ENCODE data around the gene RBFOX2.

The RBFOX2 gene

DNA sequence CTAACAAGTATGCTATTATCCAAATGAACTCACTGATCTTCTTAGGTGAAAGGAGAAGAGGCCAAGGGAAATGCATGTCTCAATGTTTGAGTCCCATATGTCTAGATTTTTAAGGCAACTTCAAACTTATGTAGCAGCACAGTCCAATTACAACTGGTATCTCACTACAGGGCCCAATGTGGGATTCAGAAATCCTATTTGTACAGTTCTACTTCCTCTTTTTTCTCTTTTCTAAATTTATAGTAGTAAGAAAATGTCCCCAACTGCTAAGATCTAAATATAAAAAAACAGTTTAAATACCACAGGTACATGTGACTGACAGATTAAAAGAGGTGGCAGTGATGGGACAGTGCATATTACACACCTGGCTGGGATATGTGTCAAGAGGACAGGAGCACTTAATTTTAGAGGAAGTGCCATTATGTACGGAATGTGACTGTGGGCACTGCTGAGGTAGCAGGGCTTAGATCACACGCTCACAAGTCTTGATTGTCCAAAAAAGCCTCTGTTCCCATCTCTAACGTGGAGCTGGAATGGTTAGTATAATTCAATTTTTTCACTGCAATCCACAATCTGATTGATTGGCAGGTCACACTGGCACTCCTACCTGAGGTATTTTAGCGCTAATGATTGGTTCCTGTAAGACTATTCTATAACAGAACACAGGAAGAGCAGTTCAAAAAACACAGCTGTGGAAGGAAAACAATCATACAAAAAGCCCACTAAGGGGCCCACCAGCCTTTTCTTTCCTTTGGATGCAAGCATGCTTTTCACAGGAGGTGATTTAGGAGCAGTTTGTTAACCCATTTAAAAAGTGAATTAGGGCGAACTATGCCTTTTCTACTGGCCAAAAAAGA, 276.4 kb downstream of the RBFOX2 start:
- Histone ChIP-seq H3K79me2 (ENCODE audit: low read length) (no peaks in the 10 kb centered on the region), H4K20me1 (ENCODE audit: insufficient read depth, low read length) (no peaks in the 10 kb centered on the region), H3K9ac (ENCODE audit: low read length) (no peak overlapping the region), H3K4me1 (ENCODE audit: low read length) (peaks cover 13% of the 10 kb centered on the region), H3K36me3 (replicated peaks; ENCODE audit: low read depth, low read length) (no peaks in the 10 kb centered on the region), H3K27me3 (ENCODE audit: low read depth, low read length) (peaks cover 72% of the 10 kb centered on the region), H3K27ac (ENCODE audit: low read length) (no peak overlapping the region), H3K9me3 (ENCODE audit: insufficient read depth, low read length) (peaks cover 6% of the 10 kb centered on the region; the same call in 1 of the 2 replicates), H3K4me2 (ENCODE audit: low read length) (no peak overlapping the region), H2AFZ (ENCODE audit: low read depth, low read length) (no peak overlapping the region), H3K4me3 (ENCODE audit: low read length) (no peak overlapping the region)
- TF ChIP-seq, protein P1, sequence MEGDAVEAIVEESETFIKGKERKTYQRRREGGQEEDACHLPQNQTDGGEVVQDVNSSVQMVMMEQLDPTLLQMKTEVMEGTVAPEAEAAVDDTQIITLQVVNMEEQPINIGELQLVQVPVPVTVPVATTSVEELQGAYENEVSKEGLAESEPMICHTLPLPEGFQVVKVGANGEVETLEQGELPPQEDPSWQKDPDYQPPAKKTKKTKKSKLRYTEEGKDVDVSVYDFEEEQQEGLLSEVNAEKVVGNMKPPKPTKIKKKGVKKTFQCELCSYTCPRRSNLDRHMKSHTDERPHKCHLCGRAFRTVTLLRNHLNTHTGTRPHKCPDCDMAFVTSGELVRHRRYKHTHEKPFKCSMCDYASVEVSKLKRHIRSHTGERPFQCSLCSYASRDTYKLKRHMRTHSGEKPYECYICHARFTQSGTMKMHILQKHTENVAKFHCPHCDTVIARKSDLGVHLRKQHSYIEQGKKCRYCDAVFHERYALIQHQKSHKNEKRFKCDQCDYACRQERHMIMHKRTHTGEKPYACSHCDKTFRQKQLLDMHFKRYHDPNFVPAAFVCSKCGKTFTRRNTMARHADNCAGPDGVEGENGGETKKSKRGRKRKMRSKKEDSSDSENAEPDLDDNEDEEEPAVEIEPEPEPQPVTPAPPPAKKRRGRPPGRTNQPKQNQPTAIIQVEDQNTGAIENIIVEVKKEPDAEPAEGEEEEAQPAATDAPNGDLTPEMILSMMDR (IDR thresholded peaks at IDR 0.05; ENCODE audit: low read depth, low read length): no peak
- no peak for TF ChIP-seq EZH2phosphoT487 (IDR thresholded peaks at IDR 0.05; ENCODE audit: low read depth)

DNA sequence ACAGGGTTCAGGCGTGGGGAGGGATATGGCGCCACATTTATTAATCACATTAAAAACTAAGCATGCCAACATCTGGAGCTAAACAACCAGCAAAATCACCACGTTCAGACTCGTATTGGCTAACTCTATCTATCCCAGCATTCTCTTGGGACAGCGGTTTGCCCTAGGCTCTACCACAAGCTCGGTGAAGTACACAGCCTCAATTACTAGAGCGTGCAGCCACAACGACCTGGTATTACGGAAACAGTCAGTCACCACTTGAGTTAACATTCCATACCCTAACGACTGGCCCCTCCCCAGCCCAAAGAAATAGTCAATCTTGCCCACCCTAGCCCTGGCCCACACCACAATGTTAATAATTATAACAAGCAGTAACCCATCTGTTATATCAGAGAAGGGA, 278.8 kb downstream of the RBFOX2 start:
- Histone ChIP-seq H3K36me3 (replicated peaks; ENCODE audit: low read depth, low read length) (no peaks in the 10 kb centered on the region), H2AFZ (ENCODE audit: low read depth, low read length) (0 out of 2 replicates have a peak overlapping the region, but pooled peaks have one; percentile 58), H3K27me3 (ENCODE audit: low read depth, low read length) (peaks cover 78% of the 10 kb centered on the region), H3K4me1 (ENCODE audit: low read length) (peaks cover 13% of the 10 kb centered on the region), H3K4me3 (ENCODE audit: low read length) (no peak overlapping the region), H3K9ac (ENCODE audit: low read length) (no peak overlapping the region), H3K4me2 (ENCODE audit: low read length) (peak overlapping the region; percentile 38), H3K9me3 (ENCODE audit: insufficient read depth, low read length) (peaks cover 6% of the 10 kb centered on the region; the same call in 1 of the 2 replicates), H4K20me1 (ENCODE audit: insufficient read depth, low read length) (no peaks in the 10 kb centered on the region), H3K27ac (ENCODE audit: low read length) (no peak overlapping the region), H3K79me2 (ENCODE audit: low read length) (no peaks in the 10 kb centered on the region)
- no peak for TF ChIP-seq EZH2phosphoT487 (IDR thresholded peaks at IDR 0.05; ENCODE audit: low read depth)
- TF ChIP-seq, protein P1 (IDR thresholded peaks at IDR 0.05; ENCODE audit: low read depth, low read length): no peak

DNA sequence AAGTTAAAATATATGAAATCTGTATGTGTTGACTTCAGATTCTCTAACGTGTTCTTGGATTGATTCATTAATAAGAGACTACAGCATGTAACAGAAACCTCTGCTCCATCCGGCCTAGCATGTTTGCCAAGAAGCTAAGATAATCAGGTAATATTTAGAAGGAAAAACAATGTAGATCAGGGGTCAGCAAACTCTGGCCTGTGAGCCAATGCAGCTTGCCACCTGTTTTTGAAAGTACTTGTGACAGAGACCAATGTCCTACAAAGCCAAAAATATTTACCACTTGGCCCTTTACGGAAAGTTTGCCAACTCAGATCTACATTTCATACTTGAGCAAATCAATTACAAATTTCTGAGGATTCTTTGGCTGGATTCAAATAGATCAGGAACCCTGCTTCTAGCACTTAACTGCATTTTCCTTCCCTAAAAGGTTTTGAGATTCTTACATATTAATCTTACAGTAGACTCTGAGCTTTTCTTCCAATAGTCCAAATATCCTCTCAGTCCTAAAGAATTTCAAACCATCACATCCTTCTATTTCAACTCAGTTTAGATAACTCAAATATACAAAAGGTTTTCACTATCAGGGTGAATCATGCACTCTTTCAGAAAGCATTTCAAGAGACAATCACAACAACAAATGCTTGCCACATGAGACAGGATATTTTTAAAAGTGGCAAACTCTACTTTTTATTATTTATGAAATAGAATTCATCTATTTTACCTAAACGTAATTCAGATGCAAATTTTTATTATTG, 281.5 kb downstream of the RBFOX2 start:
- TF ChIP-seq, protein P1 (IDR thresholded peaks at IDR 0.05; ENCODE audit: low read depth, low read length): no peak
- TF ChIP-seq EZH2phosphoT487 (IDR thresholded peaks at IDR 0.05; ENCODE audit: low read depth): no peak
- Histone ChIP-seq H3K9ac (ENCODE audit: low read length) (no peak overlapping the region), H3K4me2 (ENCODE audit: low read length) (no peak overlapping the region), H3K27ac (ENCODE audit: low read length) (no peak overlapping the region), H3K4me3 (ENCODE audit: low read length) (no peak overlapping the region), H2AFZ (ENCODE audit: low read depth, low read length) (no peak overlapping the region), H3K4me1 (ENCODE audit: low read length) (peaks cover 11% of the 10 kb centered on the region), H3K79me2 (ENCODE audit: low read length) (no peaks in the 10 kb centered on the region), H3K27me3 (ENCODE audit: low read depth, low read length) (peaks cover 89% of the 10 kb centered on the region), H4K20me1 (ENCODE audit: insufficient read depth, low read length) (no peaks in the 10 kb centered on the region), H3K36me3 (replicated peaks; ENCODE audit: low read depth, low read length) (no peaks in the 10 kb centered on the region), H3K9me3 (ENCODE audit: insufficient read depth, low read length) (no peaks in the 10 kb centered on the region; the same call in 1 of the 2 replicates)

DNA sequence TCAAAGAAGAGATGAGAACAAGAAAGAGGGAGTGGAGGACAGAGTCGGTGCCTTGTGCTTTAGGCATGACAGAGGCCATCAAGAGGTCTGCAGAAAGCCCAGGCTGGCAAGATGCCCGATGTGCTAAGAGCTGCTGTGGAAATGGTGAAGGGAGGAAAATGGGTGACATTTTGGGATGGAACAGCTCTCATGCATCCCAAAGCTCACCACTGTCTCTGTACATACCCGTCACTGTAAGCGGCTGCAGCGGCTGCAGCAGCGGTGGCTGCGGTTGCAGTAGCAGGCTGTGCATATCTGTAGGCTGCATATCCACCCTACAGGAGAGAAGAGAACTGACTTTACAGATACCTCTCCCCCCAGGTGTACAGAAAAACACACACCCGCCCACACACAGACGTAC, 282.4 kb downstream of the RBFOX2 start:
- Histone ChIP-seq H3K4me2 (ENCODE audit: low read length) (no peak overlapping the region), H3K27me3 (ENCODE audit: low read depth, low read length) (peaks cover 95% of the 10 kb centered on the region), H3K9ac (ENCODE audit: low read length) (no peak overlapping the region), H3K79me2 (ENCODE audit: low read length) (no peaks in the 10 kb centered on the region), H3K4me1 (ENCODE audit: low read length) (peaks cover 7% of the 10 kb centered on the region), H4K20me1 (ENCODE audit: insufficient read depth, low read length) (no peaks in the 10 kb centered on the region), H3K27ac (ENCODE audit: low read length) (no peak overlapping the region), H3K36me3 (replicated peaks; ENCODE audit: low read depth, low read length) (no peaks in the 10 kb centered on the region), H2AFZ (ENCODE audit: low read depth, low read length) (no peak overlapping the region), H3K9me3 (ENCODE audit: insufficient read depth, low read length) (no peaks in the 10 kb centered on the region; the same call in 1 of the 2 replicates), H3K4me3 (ENCODE audit: low read length) (no peak overlapping the region)
- TF ChIP-seq, protein P1 (IDR thresholded peaks at IDR 0.05; ENCODE audit: low read depth, low read length): no peak
- no peak for TF ChIP-seq EZH2phosphoT487 (IDR thresholded peaks at IDR 0.05; ENCODE audit: low read depth)

Measured in OCI-LY3 (cell line).